Stimulated activated CD4-positive, alpha-beta T cell treated with anti-CD3 and anti-CD28 coated beads, Interleukin-12 subunit alpha, Interleukin-12 subunit beta, amount 100 ng/mL, for 4 hours (primary cell): Measurements from ENCODE around the gene SNAI1.

Experiments
- DNase-seq: peaks from one replicate; pipeline ENCODE4 v3.0.0-alpha.2; 2020

SNAI1 gene

GRCh38 chr20:50014570-50015562, 32.1 kb downstream of the SNAI1 start:
- DNase-seq = no peak

GRCh38 chr20:50015636-50015992, 32.8 kb downstream of the SNAI1 start:
- no peak for DNase-seq

- DNase-seq = no peak
These were observed 33.4 kb downstream of the SNAI1 start for GRCh38 chr20:50015993-50016770.

- DNase-seq = no peak
These were observed 34.4 kb downstream of the SNAI1 start for GRCh38 chr20:50017160-50017559.

- DNase-seq = no peak
These were observed 34.9 kb downstream of the SNAI1 start for GRCh38 chr20:50017576-50018248.

GRCh38 chr20:50019466-50020256, 36.9 kb downstream of the SNAI1 start:
- no peak for DNase-seq

GRCh38 chr20:50020288-50020687, 37.5 kb downstream of the SNAI1 start:
- no peak for DNase-seq

- no peak for DNase-seq
These were observed 39.9 kb downstream of the SNAI1 start for GRCh38 chr20:50022676-50023075.

GRCh38 chr20:50023116-50023805, 40.5 kb downstream of the SNAI1 start:
- no peak for DNase-seq

- no peak for DNase-seq
These were observed 44.2 kb downstream of the SNAI1 start for GRCh38 chr20:50026746-50027575.

- DNase-seq = no peak
These were observed 44.9 kb downstream of the SNAI1 start for GRCh38 chr20:50027611-50028105.

GRCh38 chr20:50029083-50029696, 46.4 kb downstream of the SNAI1 start:
- no peak for DNase-seq

- no peak for DNase-seq
These were observed 47.1 kb downstream of the SNAI1 start for GRCh38 chr20:50029697-50030461.

GRCh38 chr20:50032955-50033666, 50.3 kb downstream of the SNAI1 start:
- no peak for DNase-seq

- DNase-seq = no peak
These were observed 51.9 kb downstream of the SNAI1 start for GRCh38 chr20:50034567-50035180.

GRCh38 chr20:50036703-50037102, 53.9 kb downstream of the SNAI1 start:
- DNase-seq = no peak

- DNase-seq = no peak
These were observed 54.3 kb downstream of the SNAI1 start for GRCh38 chr20:50037123-50037522.

GRCh38 chr20:50037575-50037974, 54.8 kb downstream of the SNAI1 start:
- DNase-seq = no peak
